ENCODE data around the gene FGD3. TPM values are rescaled to one million over a fixed set of nuclear protein-coding genes. Genes with fewer than 3 reads are reported as not detected.

FGD3 gene
- total RNA-seq, 1 experiment from 2014 or later = 0.09 TPM

- CTCF ChIA-PET = no interaction called here
Measured at GRCh38 chr9:93084471-93084881, 137.2 kb downstream of the FGD3 start.

GRCh38 chr9:93085676-93086075 lies 138.4 kb downstream of the FGD3 start:
- Histone ChIP-seq H3K36me3 (ENCODE audit: insufficient read depth, low read length, poor library complexity, severe bottlenecking) (no peaks in the 10 kb centered on the region), H3K4me3 (ENCODE audit: low read depth, low read length, poor library complexity, severe bottlenecking) (no peak overlapping the region), H3K4me1 (ENCODE audit: insufficient read depth, low read length, poor library complexity, severe bottlenecking) (no peaks in the 10 kb centered on the region), H3K27me3 (replicated peaks; ENCODE audit: insufficient read depth, low read depth, low read length, poor library complexity) (no peaks in the 10 kb centered on the region), H3K9me3 (ENCODE audit: low read depth, low read length, poor library complexity, severe bottlenecking) (no peaks in the 10 kb centered on the region), H3K27ac (ENCODE audit: low read depth, low read length, poor library complexity, severe bottlenecking) (no peak overlapping the region)
- DNase-seq (ENCODE audit: low spot score) = no peak
- intact Hi-C loops (cut with micrococcal nuclease; ENCODE audit: unreplicated experiment) = no loop called here
- CTCF ChIA-PET = no interaction called here
- BruUV-seq (replicated peaks) = no TSS peak
- TF ChIP-seq EZH2 (IDR thresholded peaks at IDR 0.05; ENCODE audit: borderline replicate concordance, low read depth, low read length, poor library complexity, severe bottlenecking) (no peak), CTCF (conservative IDR thresholded peaks at IDR 0.05; ENCODE audit: low read depth, low read length) (no peak)
- POLR2A ChIA-PET (ENCODE audit: low non-redundant PET) = no interaction called here

More at GRCh38 chr9:93084471-93084881, 137.2 kb downstream of the FGD3 start:
- H3K27ac ChIP-seq (ENCODE audit: low read depth, low read length, poor library complexity, severe bottlenecking) = no peak overlapping the region
- POLR2A ChIA-PET (ENCODE audit: low non-redundant PET) = no interaction called here
- intact Hi-C loops (cut with micrococcal nuclease; ENCODE audit: unreplicated experiment) = no loop called here
- no peaks in the 10 kb centered on the region for H3K27me3 ChIP-seq (replicated peaks; ENCODE audit: insufficient read depth, low read depth, low read length, poor library complexity)
- DNase-seq (ENCODE audit: low spot score) = no peak
- TF ChIP-seq CTCF (conservative IDR thresholded peaks at IDR 0.05; ENCODE audit: low read depth, low read length) (no peak), EZH2 (IDR thresholded peaks at IDR 0.05; ENCODE audit: borderline replicate concordance, low read depth, low read length, poor library complexity, severe bottlenecking) (no peak)
- no peaks in the 10 kb centered on the region for H3K9me3 ChIP-seq (ENCODE audit: low read depth, low read length, poor library complexity, severe bottlenecking)
- H3K36me3 ChIP-seq (ENCODE audit: insufficient read depth, low read length, poor library complexity, severe bottlenecking) = no peaks in the 10 kb centered on the region
- no peak overlapping the region for H3K4me3 ChIP-seq (ENCODE audit: low read depth, low read length, poor library complexity, severe bottlenecking)
- H3K4me1 ChIP-seq (ENCODE audit: insufficient read depth, low read length, poor library complexity, severe bottlenecking) = no peaks in the 10 kb centered on the region
- BruUV-seq (replicated peaks) = no TSS peak

Other genes with a start within 250 kb of the FGD3 start
- 44.3 and 47.8 TPM in 2 replicates for gene BICD2, start 182.7 kb upstream of the FGD3 start, total RNA-seq (2021)
- gene ZNF484, start 69.5 kb upstream of the FGD3 start, total RNA-seq (2021) = 10.9 and 12.7 TPM in 2 replicates
- gene SUSD3, start 111.2 kb downstream of the FGD3 start, total RNA-seq (2021) = not detected in 2 replicates
- 12.2 and 16.2 TPM in 2 replicates for gene CARD19, start 148.7 kb downstream of the FGD3 start, total RNA-seq (2021)
- gene NINJ1, start 186.7 kb downstream of the FGD3 start, total RNA-seq (2021) = 9.2 and 13.7 TPM in 2 replicates
- 9.6 and 11.8 TPM in 2 replicates for gene WNK2, start 236.6 kb downstream of the FGD3 start, total RNA-seq (2021)

Measured in A673 (cell line).